ENCODE results near the gene AK4. TPM values are rescaled to one million over a fixed set of nuclear protein-coding genes. Genes with fewer than 3 reads are reported as not detected.

Gene AK4
- total and polyA plus RNA-seq, 4 donors, result 52.3 to 106 (median 59.3) TPM

GRCh38 chr1:65147424-65148177 is 402 bp upstream of the AK4 start:
- DNase-seq (ENCODE audit: low spot score), result peak; percentile 52
- Histone ChIP-seq H3K4me1 (ENCODE audit: control insufficient read depth in 4 of 4, insufficient read depth in 4 of 4, low read length in 3 of 4) (peaks cover 2 to 51% (median 23%) of the 10 kb centered on the region in 4 donors), H3K27ac (ENCODE audit: low read depth in 1 of 2, low read length in 2 of 2) (peak overlapping the region; percentile 75 to 81), H3K4me3 (ENCODE audit: low read depth in 1 of 3, low read length in 3 of 3) (peak overlapping the region; percentile 35 to 93 (median 36)), H3K9ac (ENCODE audit: low read depth in 1 of 2, low read length in 2 of 2) (peak overlapping the region in 1 of 2 donors; percentile 20), H3K36me3 (ENCODE audit: control insufficient read depth in 4 of 4, insufficient read depth in 3 of 4, low read depth in 1 of 4, low read length in 3 of 4) (no peaks in the 10 kb centered on the region), H3K9me3 (ENCODE audit: control insufficient read depth in 4 of 4, low read length in 3 of 4) (no peaks in the 10 kb centered on the region), H3K27me3 (ENCODE audit: control insufficient read depth in 4 of 4, insufficient read depth in 4 of 4, low read length in 3 of 4) (no peaks in the 10 kb centered on the region)
- under 1% methylated on average over 88 of the region's 88 CpGs for WGBS
- no peak for TF ChIP-seq JUND (IDR thresholded peaks at IDR 0.05)
- TF ChIP-seq YY1 (IDR thresholded peaks at IDR 0.05), result no peak
- no peak for TF ChIP-seq ZBTB33 (IDR thresholded peaks at IDR 0.05)
- TF ChIP-seq SP1 (IDR thresholded peaks at IDR 0.05), result no peak
- TF ChIP-seq NR2F2 (IDR thresholded peaks at IDR 0.05), result no peak

DNA sequence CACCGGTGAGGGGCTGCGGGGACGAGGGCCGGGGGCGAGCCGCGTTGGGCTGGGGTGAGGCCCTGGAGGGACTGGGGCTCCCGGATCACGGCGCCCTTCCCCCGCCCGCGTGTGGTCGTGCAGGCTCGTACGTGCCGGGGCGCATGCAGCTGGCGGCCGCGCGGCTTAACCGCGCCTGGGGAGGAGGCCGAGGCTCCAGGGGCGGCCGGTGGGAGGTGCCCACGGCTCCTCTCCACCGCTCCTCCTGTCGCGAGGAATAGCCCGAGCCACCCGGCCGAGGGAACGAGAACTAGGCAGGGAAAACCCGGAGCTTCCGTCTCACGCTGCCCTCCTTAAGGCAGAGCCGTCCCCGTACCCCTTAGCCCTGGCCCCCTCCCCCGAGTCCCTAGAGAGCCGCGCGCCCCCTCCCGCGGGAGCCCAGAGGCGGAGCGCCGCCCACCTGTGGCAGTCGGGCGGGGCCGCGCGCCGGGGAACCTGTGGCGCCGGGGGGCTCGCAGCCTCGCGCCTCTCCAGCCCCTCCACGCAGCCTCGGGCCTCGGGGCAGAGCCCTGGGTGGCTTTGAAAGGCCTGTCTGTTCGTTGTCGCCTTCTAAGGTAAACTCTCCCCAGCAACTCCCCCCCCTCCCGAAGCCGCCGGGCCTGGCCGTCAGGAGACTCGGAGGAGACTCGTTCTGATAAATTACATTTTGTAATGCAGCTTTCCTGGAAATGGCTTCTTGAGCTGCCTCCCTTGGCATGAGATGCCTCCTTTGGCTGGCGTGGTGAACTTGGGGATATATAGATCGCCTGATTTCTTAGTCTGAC is 746 bp downstream of the AK4 start:
- Histone ChIP-seq H3K4me1 (ENCODE audit: control insufficient read depth in 4 of 4, insufficient read depth in 4 of 4, low read length in 3 of 4) (peaks cover 2 to 51% (median 27%) of the 10 kb centered on the region in 4 donors), H3K9me3 (ENCODE audit: control insufficient read depth in 4 of 4, low read length in 3 of 4) (no peaks in the 10 kb centered on the region), H3K4me3 (ENCODE audit: low read depth in 1 of 3, low read length in 3 of 3) (peak overlapping the region; percentile 52 to 93 (median 81)), H3K9ac (ENCODE audit: low read depth in 1 of 2, low read length in 2 of 2) (peak overlapping the region; percentile 3 to 68), H3K27me3 (ENCODE audit: control insufficient read depth in 4 of 4, insufficient read depth in 4 of 4, low read length in 3 of 4) (no peaks in the 10 kb centered on the region), H3K27ac (ENCODE audit: low read depth in 1 of 2, low read length in 2 of 2) (peak overlapping the region; percentile 75 to 81), H3K36me3 (ENCODE audit: control insufficient read depth in 4 of 4, insufficient read depth in 3 of 4, low read depth in 1 of 4, low read length in 3 of 4) (no peaks in the 10 kb centered on the region)
- peak; percentile 51 for DNase-seq (ENCODE audit: low spot score)
- TF ChIP-seq EGR1 (IDR thresholded peaks at IDR 0.05; ENCODE audit: low read depth in 2 of 2) (no peak), YY1 (IDR thresholded peaks at IDR 0.05) (peak; percentile 19)
- under 1% methylated on average over 73 of the region's 73 CpGs for WGBS

DNA sequence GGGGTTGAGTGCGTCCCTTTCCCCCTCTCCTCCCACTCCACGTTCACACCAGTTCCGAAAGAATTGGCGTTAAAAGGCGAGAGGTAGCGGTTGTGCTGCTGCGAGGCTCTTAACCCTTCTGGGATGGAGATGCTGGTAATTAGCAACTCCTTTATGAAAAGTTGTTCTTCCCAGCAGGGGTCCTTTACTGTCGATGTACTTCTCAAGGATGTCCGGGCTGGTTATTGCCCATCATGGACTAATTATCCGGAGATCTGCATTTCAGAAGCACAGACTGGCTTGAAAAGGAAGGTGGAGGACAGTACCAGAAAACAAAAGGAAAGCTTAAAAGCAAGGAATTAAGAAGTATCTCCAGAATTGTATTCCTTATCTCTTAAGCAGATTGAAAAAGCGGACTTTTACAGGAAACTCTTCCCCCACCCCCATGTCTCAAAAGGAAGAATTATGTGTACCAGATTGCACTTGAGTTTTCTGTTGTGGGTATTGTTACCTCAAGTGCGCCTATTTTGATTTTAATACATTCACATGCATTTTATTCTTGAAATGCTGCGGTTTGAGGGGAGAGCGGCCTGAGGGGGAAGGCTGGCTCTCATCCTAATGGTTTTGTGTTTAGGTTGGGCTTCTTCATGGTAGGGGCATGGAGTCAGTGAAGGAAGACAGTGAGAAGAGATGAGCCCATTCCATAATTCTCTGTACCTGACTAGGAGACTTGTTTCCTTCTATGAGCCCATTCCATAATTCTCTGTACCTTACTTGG is 1.5 kb downstream of the AK4 start:
- Histone ChIP-seq H3K9ac (ENCODE audit: low read depth in 1 of 2, low read length in 2 of 2) (peak overlapping the region; percentile 3 to 68), H3K4me1 (ENCODE audit: control insufficient read depth in 4 of 4, insufficient read depth in 4 of 4, low read length in 3 of 4) (peaks cover 2 to 46% (median 25%) of the 10 kb centered on the region in 4 donors), H3K27ac (ENCODE audit: low read depth in 1 of 2, low read length in 2 of 2) (peak overlapping the region; percentile 75 to 81), H3K36me3 (ENCODE audit: control insufficient read depth in 4 of 4, insufficient read depth in 3 of 4, low read depth in 1 of 4, low read length in 3 of 4) (no peaks in the 10 kb centered on the region), H3K9me3 (ENCODE audit: control insufficient read depth in 4 of 4, low read length in 3 of 4) (no peaks in the 10 kb centered on the region), H3K4me3 (ENCODE audit: low read depth in 1 of 3, low read length in 3 of 3) (peak overlapping the region; percentile 52 to 93 (median 81)), H3K27me3 (ENCODE audit: control insufficient read depth in 4 of 4, insufficient read depth in 4 of 4, low read length in 3 of 4) (no peaks in the 10 kb centered on the region)
- WGBS, result 22% methylated on average over 14 of the region's 14 CpGs
- no peak for TF ChIP-seq SP1 (IDR thresholded peaks at IDR 0.05)
- TF ChIP-seq, protein P1, sequence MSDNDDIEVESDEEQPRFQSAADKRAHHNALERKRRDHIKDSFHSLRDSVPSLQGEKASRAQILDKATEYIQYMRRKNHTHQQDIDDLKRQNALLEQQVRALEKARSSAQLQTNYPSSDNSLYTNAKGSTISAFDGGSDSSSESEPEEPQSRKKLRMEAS (IDR thresholded peaks at IDR 0.05), result no peak
- no peak for TF ChIP-seq YY1 (IDR thresholded peaks at IDR 0.05)
- no peak for TF ChIP-seq HNF4A (conservative IDR thresholded peaks at IDR 0.05)
- TF ChIP-seq, protein P2, sequence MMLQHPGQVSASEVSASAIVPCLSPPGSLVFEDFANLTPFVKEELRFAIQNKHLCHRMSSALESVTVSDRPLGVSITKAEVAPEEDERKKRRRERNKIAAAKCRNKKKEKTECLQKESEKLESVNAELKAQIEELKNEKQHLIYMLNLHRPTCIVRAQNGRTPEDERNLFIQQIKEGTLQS (IDR thresholded peaks at IDR 0.05), result no peak
- TF ChIP-seq HNF4G (IDR thresholded peaks at IDR 0.05), result no peak
- TF ChIP-seq RAD21 (IDR thresholded peaks at IDR 0.05), result no peak
- no peak for TF ChIP-seq GABPA (IDR thresholded peaks at IDR 0.05 in 1 of 2, conservative IDR thresholded peaks at IDR 0.05 in 1 of 2)
- no peak for TF ChIP-seq EGR1 (IDR thresholded peaks at IDR 0.05; ENCODE audit: low read depth in 2 of 2)
- TF ChIP-seq, protein P3, sequence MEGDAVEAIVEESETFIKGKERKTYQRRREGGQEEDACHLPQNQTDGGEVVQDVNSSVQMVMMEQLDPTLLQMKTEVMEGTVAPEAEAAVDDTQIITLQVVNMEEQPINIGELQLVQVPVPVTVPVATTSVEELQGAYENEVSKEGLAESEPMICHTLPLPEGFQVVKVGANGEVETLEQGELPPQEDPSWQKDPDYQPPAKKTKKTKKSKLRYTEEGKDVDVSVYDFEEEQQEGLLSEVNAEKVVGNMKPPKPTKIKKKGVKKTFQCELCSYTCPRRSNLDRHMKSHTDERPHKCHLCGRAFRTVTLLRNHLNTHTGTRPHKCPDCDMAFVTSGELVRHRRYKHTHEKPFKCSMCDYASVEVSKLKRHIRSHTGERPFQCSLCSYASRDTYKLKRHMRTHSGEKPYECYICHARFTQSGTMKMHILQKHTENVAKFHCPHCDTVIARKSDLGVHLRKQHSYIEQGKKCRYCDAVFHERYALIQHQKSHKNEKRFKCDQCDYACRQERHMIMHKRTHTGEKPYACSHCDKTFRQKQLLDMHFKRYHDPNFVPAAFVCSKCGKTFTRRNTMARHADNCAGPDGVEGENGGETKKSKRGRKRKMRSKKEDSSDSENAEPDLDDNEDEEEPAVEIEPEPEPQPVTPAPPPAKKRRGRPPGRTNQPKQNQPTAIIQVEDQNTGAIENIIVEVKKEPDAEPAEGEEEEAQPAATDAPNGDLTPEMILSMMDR (IDR thresholded peaks at IDR 0.05; ENCODE audit: low read depth, low read length, missing input control), result no peak
- no peak for TF ChIP-seq JUND (IDR thresholded peaks at IDR 0.05)
- TF ChIP-seq TAF1 (conservative IDR thresholded peaks at IDR 0.05), result no peak
- TF ChIP-seq ZBTB33 (IDR thresholded peaks at IDR 0.05), result no peak
- no peak for TF ChIP-seq NR2F2 (IDR thresholded peaks at IDR 0.05)
- no peak for TF ChIP-seq FOXA1 (IDR thresholded peaks at IDR 0.05)
- no peak for DNase-seq (ENCODE audit: low spot score)
